Psoas muscle (tissue), 8 donors: Measurements from ENCODE around the gene NXT1. TPM values are rescaled to one million over a fixed set of nuclear protein-coding genes. Genes with fewer than 3 reads are reported as not detected.

ENCODE experiments used
- ATAC-seq, 4 donors: fragments of 200-7000 bp; cut with Tn5 transposase; one replicate each; pipeline ENCODE4 v1.9.1; 2020; ENCODE audit warnings: moderate library complexity in 3 of 4, mild to moderate bottlenecking in 2 of 4
- DNase-seq, 2 donors: peaks; one replicate each; pipeline ENCODE4 v3.0.0-alpha.2; 2020
- H3K27ac ChIP-seq: fragments of 200-600 bp; one replicate; pipeline ENCODE4 v1.8.0; 2022
- H3K27me3 ChIP-seq, 3 donors: fragments of 200-600 bp in 1 of 3; one replicate each; pipeline versions ENCODE4 v1.6.1 to v1.8.0; 2013 to 2022; ENCODE audit warnings: low read length in 2 of 3, mild to moderate bottlenecking in 2 of 3, moderate library complexity in 1 of 3; ENCODE audit not compliant: insufficient read depth in 3 of 3
- H3K36me3 ChIP-seq, 2 donors: fragments of 200-600 bp in 1 of 2; one replicate each; pipeline versions ENCODE4 v1.6.1 to v1.8.0; 2013 to 2022; ENCODE audit warnings: low read depth in 1 of 2, mild to moderate bottlenecking in 1 of 2, moderate library complexity in 1 of 2; ENCODE audit not compliant: insufficient read depth in 1 of 2
- H3K4me1 ChIP-seq: fragments of 200-600 bp; one replicate; pipeline ENCODE4 v1.8.0; 2022
- H3K4me3 ChIP-seq: fragments of 200-600 bp; one replicate; pipeline ENCODE4 v1.8.0; 2022; ENCODE audit warnings: mild to moderate bottlenecking
- H3K9me3 ChIP-seq: fragments of 200-600 bp; one replicate; pipeline ENCODE4 v1.8.0; 2022
- WGBS, 3 donors: extraction: QIAGEN DNeasy Blood & Tissue Kit; methylation state at CpG; one replicate each; pipeline versions ENCODE4 v1.1.6 to v1.1.7; 2013; 5-methylcytosine and 5-hydroxymethylcytosine counted together
- intact Hi-C, 2 donors: fragments of 100-400 bp; cut with DNase I; formaldehyde crosslinking; loops; one replicate each; pipeline versions ENCODE4 v1.11.0 to v1.14.2; 2022
- polyA plus RNA-seq, 3 donors: library from polyadenylated mRNA; stranded (reverse); fragments of 200-250 nt; gene quantifications; one replicate each; pipeline ENCODE4 v1.2.3, GENCODE V29; 2013
- total RNA-seq, 4 donors: library from RNA; stranded (reverse); fragmentation: NEBNext Ultra II Directional in 2 of 4; extraction: Animal tissue kit (Norgen Biotek cat#: 25700) in 2 of 4; gene quantifications; one replicate each; pipeline versions ENCODE4 v1.2.1 to v1.2.4, GENCODE V29; 2021 to 2023
- TF ChIP-seq, protein P1 (sequence below): fragments of 200-600 bp; IDR thresholded peaks from one replicate; pipeline ENCODE4 v1.8.0; 2022; ENCODE audit warnings: antibody characterized with exemption
- donor health status: healthy with polysubstance abuse.
- donor health status: DM: no; HTN: no; CAD: no; lungs with moderate emphysema.
- donor health status: Bipolar disorder and iron deficiency.
- donor health status: healthy.
- donor health status: DM: yes; HTN: yes; CAD: no.
- donor health status: DM: no; HTN: no; CAD: no.
- donor health status: DM: no; HTN: no; CAD: no.
- donor health status: DM: yes; HTN: yes; CAD: no.

Gene NXT1
- total and polyA plus RNA-seq, 7 donors = 6.7 to 29.9 (median 11.4) TPM

DNA sequence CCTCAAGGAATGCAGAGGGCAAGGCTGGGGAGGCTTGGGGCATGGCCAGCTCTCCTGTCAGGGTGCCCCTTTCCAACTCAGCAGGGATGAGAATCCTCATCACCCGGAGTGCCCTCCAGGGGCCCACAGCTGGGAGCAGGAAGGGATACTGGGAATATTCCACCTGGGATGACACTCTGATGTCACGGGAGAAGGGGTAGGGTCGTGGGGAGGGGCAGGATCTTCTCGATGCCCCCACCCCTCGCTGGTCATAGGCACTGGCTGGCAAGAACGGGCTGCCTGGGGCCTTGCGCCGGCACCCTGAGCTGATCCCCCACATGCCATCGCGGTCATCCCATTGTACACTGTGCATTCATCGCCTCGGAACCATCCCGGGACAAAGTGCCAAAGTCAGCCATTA, 10.6 kb upstream of the NXT1 start:
- DNase-seq (no peak), ATAC-seq (peak in 2 of 4 donors; percentile 10 to 35)
- intact Hi-C loops = loop anchor here (2.0 to 10.0 kb wide), 5 partner anchors 95 to 1005 kb away; partner anchors contain the start of gene CST9 (in 2 of the 2)
- H3K36me3 ChIP-seq = no peaks in the 10 kb centered on the region
- H3K4me3 ChIP-seq = no peak overlapping the region
- TF ChIP-seq, protein P1, sequence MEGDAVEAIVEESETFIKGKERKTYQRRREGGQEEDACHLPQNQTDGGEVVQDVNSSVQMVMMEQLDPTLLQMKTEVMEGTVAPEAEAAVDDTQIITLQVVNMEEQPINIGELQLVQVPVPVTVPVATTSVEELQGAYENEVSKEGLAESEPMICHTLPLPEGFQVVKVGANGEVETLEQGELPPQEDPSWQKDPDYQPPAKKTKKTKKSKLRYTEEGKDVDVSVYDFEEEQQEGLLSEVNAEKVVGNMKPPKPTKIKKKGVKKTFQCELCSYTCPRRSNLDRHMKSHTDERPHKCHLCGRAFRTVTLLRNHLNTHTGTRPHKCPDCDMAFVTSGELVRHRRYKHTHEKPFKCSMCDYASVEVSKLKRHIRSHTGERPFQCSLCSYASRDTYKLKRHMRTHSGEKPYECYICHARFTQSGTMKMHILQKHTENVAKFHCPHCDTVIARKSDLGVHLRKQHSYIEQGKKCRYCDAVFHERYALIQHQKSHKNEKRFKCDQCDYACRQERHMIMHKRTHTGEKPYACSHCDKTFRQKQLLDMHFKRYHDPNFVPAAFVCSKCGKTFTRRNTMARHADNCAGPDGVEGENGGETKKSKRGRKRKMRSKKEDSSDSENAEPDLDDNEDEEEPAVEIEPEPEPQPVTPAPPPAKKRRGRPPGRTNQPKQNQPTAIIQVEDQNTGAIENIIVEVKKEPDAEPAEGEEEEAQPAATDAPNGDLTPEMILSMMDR = no peak
- no peaks in the 10 kb centered on the region for H3K4me1 ChIP-seq
- no peaks in the 10 kb centered on the region for H3K27me3 ChIP-seq
- no peaks in the 10 kb centered on the region for H3K9me3 ChIP-seq
- 70 to 81% (median 77%) methylated on average over 13 of the region's 13 CpGs for WGBS, 3 donors
- no peak overlapping the region for H3K27ac ChIP-seq

DNA sequence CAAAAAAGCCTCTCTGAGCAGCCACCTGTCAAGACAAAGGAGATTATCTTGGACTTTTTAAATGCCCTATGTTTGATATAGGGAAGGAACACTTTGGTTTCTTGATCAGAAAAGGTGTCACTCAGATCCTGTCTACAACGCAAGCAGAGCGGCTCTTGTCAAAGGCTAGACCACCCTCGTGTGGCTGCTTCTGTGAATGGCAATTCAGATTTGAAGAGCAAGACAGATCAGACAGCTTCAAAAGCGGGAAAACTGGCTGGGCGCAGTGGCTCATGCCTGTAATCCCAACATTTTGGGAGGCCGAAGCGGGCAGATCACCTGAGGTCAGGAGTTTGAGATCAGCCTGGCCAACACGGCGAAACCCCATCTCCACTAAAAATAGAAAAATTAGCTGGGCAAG, 10.1 kb upstream of the NXT1 start:
- intact Hi-C loops = loop anchor here (2.0 to 10.0 kb wide), 3 partner anchors 264 to 1006 kb away; partner anchors contain the start of gene CST9 (in 2 of the 2)
- 14 to 23% (median 19%) methylated on average over 9 of the region's 9 CpGs for WGBS, 3 donors
- DNase-seq (peak; percentile 43 to 75), ATAC-seq (peak; percentile 79 to 97 (median 85))
- no peak overlapping the region for H3K27ac ChIP-seq
- no peaks in the 10 kb centered on the region for H3K9me3 ChIP-seq
- H3K4me3 ChIP-seq = no peak overlapping the region
- H3K36me3 ChIP-seq = no peaks in the 10 kb centered on the region
- TF ChIP-seq, protein P1 = peak; percentile 74
- H3K4me1 ChIP-seq = no peaks in the 10 kb centered on the region
- H3K27me3 ChIP-seq = no peaks in the 10 kb centered on the region

DNA sequence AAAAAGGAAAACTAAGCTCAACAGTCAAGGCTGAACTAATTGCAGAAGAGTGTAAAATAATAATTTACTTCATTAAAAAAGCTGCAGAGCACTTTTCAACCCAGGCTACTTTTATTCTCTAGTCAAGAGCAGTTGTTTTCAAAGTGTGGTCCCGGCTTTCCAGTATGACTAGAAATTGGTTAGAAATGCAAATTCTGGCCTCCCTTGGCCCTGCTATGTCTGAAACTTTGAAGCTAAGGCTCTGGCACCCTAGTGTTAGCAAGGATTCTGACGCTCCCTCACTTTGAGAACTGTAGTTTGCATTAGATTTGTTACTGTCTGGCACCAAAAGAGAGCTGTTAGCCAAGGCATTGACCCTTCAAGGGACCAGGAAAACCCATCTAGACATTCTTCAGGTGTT, 9.5 kb upstream of the NXT1 start:
- DNase-seq = no peak
- no peaks in the 10 kb centered on the region for H3K36me3 ChIP-seq
- H3K27ac ChIP-seq = no peak overlapping the region
- no peaks in the 10 kb centered on the region for H3K9me3 ChIP-seq
- WGBS, 3 donors = 65 to 81% (median 70%) methylated on average over 2 of the region's 2 CpGs
- H3K4me3 ChIP-seq = no peak overlapping the region
- H3K27me3 ChIP-seq = no peaks in the 10 kb centered on the region
- intact Hi-C loops = loop anchor here (2.0 to 10.0 kb wide), 3 partner anchors 264 to 1006 kb away; partner anchors contain the start of gene CST9 (in 2 of the 2)
- TF ChIP-seq, protein P1 = no peak
- no peak for ATAC-seq
- no peaks in the 10 kb centered on the region for H3K4me1 ChIP-seq

DNA sequence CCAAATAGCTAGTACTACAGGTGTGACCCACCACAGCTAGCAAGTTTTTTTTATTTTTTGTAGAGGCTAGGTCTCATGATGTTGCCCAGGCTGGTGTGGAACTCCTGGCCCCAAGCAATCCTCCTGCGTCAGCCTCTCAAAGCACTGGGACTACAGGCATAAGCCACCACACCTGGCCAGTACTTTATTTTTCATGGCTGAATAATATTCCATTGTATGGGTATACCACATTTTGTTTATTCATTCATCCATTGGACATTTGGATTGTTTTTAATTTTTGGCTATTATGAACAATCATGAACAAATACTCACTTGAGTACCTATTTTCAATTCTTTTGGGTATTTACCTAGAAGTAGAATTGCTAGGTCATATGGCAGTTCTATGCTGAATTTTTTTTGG, 7.0 kb upstream of the NXT1 start:
- Histone ChIP-seq H3K9me3 (no peaks in the 10 kb centered on the region), H3K4me3 (no peak overlapping the region), H3K4me1 (no peaks in the 10 kb centered on the region), H3K27me3 (no peaks in the 10 kb centered on the region), H3K27ac (no peak overlapping the region), H3K36me3 (no peaks in the 10 kb centered on the region)
- TF ChIP-seq, protein P1 = no peak
- ATAC-seq (no peak), DNase-seq (no peak)
- WGBS, 3 donors = 96 to 100% (median 98%) methylated on average over 1 of the region's 1 CpG
- intact Hi-C loops = loop anchor here (10.0 kb wide), 2 partner anchors 261 to 1009 kb away; partner anchors contain the start of gene CST9 (in 2 of the 2)

DNA sequence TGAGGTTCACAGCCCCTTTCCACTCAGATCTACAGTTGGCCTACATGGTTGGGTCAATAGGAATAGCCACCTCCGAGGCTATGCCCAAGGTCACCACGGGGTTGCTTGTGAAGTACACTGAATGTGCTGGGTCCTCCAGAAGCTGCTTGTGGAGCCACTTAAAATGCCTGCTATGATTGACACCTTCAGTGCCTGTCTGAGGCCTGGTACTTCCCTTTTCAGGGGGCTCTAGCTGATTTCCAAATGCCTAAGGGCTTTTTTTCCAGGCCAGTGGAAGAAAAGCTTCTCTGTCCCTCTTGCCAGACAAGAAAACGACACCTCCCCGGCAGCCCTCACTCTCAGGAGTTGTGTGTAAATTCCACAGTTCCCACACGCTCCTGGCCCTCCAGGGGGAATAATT, 6.3 kb upstream of the NXT1 start:
- ATAC-seq (no peak), DNase-seq (no peak)
- intact Hi-C loops = loop anchor here (10.0 kb wide), 2 partner anchors 260 to 1010 kb away; partner anchors contain the start of gene CST9 (in 2 of the 2)
- WGBS, 3 donors = 52 to 61% (median 53%) methylated on average over 5 of the region's 5 CpGs
- H3K4me3 ChIP-seq = no peak overlapping the region
- H3K9me3 ChIP-seq = no peaks in the 10 kb centered on the region
- H3K27me3 ChIP-seq = no peaks in the 10 kb centered on the region
- TF ChIP-seq, protein P1 = no peak
- peaks cover 4% of the 10 kb centered on the region for H3K4me1 ChIP-seq
- H3K36me3 ChIP-seq = no peaks in the 10 kb centered on the region
- H3K27ac ChIP-seq = no peak overlapping the region
